ENCODE results near the gene KRTAP4-9.

DNA sequence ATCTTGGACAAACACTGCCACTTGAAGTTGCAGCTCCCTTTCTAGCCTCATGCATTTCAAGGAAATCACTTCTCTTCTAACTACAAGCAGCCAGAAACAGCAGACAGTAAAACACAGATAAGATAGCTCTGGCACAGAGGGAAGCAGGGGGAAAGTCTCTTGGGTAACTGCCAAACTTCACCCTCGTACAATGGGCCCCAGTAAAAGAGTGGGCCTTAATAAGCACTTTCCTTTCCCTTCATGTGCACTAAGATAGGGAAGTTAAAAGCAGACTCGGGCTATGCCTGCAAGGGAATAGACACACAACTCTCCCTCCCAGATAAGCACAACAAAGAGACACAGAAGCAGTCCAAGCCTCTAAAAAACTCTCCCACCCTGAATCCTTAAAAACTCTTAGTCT, 48.7 kb downstream of the KRTAP4-9 start:
- TF ChIP-seq, protein P1, sequence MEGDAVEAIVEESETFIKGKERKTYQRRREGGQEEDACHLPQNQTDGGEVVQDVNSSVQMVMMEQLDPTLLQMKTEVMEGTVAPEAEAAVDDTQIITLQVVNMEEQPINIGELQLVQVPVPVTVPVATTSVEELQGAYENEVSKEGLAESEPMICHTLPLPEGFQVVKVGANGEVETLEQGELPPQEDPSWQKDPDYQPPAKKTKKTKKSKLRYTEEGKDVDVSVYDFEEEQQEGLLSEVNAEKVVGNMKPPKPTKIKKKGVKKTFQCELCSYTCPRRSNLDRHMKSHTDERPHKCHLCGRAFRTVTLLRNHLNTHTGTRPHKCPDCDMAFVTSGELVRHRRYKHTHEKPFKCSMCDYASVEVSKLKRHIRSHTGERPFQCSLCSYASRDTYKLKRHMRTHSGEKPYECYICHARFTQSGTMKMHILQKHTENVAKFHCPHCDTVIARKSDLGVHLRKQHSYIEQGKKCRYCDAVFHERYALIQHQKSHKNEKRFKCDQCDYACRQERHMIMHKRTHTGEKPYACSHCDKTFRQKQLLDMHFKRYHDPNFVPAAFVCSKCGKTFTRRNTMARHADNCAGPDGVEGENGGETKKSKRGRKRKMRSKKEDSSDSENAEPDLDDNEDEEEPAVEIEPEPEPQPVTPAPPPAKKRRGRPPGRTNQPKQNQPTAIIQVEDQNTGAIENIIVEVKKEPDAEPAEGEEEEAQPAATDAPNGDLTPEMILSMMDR (IDR thresholded peaks at IDR 0.05; ENCODE audit: low read length): no peak
- no peak for TF ChIP-seq EZH2phosphoT487 (IDR thresholded peaks at IDR 0.05; ENCODE audit: low read length)
- TF ChIP-seq EZH2 (optimal IDR thresholded peaks at IDR 0.05; ENCODE audit: low read depth, low read length): no peak

Measured in MM.1S (cell line).